ENCODE data around the gene FGFR4. TPM values are rescaled to one million over a fixed set of nuclear protein-coding genes. Genes with fewer than 3 reads are reported as not detected.

The FGFR4 gene
- total and polyA plus RNA-seq, 7 donors = 1.6 to 6.5 (median 3.5) TPM

DNA sequence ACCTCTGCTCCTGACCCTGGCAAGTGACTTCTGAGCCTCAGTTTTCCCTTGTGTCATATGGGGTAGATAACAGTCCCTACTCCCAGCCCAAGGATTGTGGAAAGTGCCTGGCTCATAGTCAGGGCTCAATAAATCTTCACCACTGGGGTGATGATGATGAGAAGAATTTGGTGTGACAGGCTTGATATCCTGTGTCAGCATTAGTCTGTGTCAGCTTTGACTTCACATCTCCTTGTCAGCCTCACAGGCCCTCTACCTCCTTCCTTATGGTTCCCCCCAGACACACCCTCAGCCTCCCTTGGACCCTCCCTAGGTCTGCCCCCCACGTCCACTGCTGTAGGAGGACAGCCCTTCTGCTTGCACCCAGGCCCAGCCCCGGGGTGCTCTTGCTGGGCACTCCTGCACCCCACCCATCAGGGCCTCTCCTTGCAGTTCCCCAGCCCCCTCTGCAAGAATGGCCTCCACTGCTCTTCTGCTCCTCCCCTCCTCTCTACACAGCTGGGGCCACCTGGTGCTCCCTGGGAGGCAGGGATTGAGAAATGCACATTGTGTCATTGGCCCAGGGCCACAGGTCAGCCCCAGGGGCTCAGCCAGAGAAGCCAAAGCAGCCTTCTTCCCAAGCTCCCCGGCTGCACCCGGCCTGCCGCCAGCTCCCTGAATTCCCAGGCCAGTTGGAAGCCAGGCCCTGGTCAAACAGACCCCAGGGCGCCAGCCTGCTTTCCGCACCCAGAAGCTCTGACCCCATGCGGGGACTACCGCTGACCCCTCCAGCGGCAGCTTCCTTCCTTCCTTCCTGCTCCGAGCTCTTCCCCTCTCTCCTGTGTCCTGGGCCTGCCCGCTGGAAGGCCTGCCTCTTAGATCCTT is 7.7 kb downstream of the FGFR4 start:
- peak; percentile 33 to 77 (median 64) for ATAC-seq
- DNase-seq = peak; percentile 82 to 91
- H3K27me3 ChIP-seq (ENCODE audit: insufficient read depth in 3 of 3, low read length in 2 of 3) = peaks cover 0 to 28% (median 2%) of the 10 kb centered on the region in 3 donors
- H3K27ac ChIP-seq = no peak overlapping the region
- no peak overlapping the region for H3K4me3 ChIP-seq
- no peaks in the 10 kb centered on the region for H3K36me3 ChIP-seq (ENCODE audit: insufficient read depth in 1 of 2, low read depth in 1 of 2)
- intact Hi-C loops (cut with DNase I) = no loop called here
- no peaks in the 10 kb centered on the region for H3K9me3 ChIP-seq
- H3K4me1 ChIP-seq = peaks cover 5% of the 10 kb centered on the region
- TF ChIP-seq CTCF (IDR thresholded peaks at IDR 0.05) = no peak
- WGBS, 3 donors = 27 to 37% (median 34%) methylated on average over 12 of the region's 12 CpGs

GRCh38 chr5:177095088-177095669 is 8.5 kb downstream of the FGFR4 start:
- Histone ChIP-seq H3K36me3 (ENCODE audit: insufficient read depth in 1 of 2, low read depth in 1 of 2) (no peaks in the 10 kb centered on the region), H3K4me1 (peaks cover 5% of the 10 kb centered on the region), H3K27ac (no peak overlapping the region), H3K4me3 (no peak overlapping the region), H3K9me3 (no peaks in the 10 kb centered on the region), H3K27me3 (ENCODE audit: insufficient read depth in 3 of 3, low read length in 2 of 3) (peaks cover 0 to 25% (median 2%) of the 10 kb centered on the region in 3 donors)
- intact Hi-C loops (cut with DNase I) = no loop called here
- no peak for DNase-seq
- whole genome bisulfite sequencing, 3 donors = 57 to 65% (median 62%) methylated on average over 28 of the region's 28 CpGs
- ATAC-seq = no peak
- no peak for TF ChIP-seq CTCF (IDR thresholded peaks at IDR 0.05)

GRCh38 chr5:177096162-177097015 is 9.7 kb downstream of the FGFR4 start:
- ATAC-seq (no peak), DNase-seq (peak in 1 of 2 donors; percentile 52)
- TF ChIP-seq CTCF (IDR thresholded peaks at IDR 0.05) = no peak
- Histone ChIP-seq H3K36me3 (ENCODE audit: insufficient read depth in 1 of 2, low read depth in 1 of 2) (no peaks in the 10 kb centered on the region), H3K4me1 (peaks cover 5% of the 10 kb centered on the region), H3K27ac (no peak overlapping the region), H3K27me3 (ENCODE audit: insufficient read depth in 3 of 3, low read length in 2 of 3) (peaks cover 0 to 23% (median 2%) of the 10 kb centered on the region in 3 donors), H3K9me3 (no peaks in the 10 kb centered on the region), H3K4me3 (no peak overlapping the region)
- 56 to 77% (median 59%) methylated on average over 26 to 29 of the region's 29 CpGs for WGBS, 3 donors
- intact Hi-C loops (cut with DNase I) = no loop called here

GRCh38 chr5:177097016-177097985 is 10.6 kb downstream of the FGFR4 start:
- intact Hi-C loops (cut with DNase I) = no loop called here
- TF ChIP-seq CTCF (IDR thresholded peaks at IDR 0.05) = no peak
- DNase-seq (peak in 1 of 2 donors; percentile 47), ATAC-seq (no peak)
- no peaks in the 10 kb centered on the region for H3K36me3 ChIP-seq (ENCODE audit: insufficient read depth in 1 of 2, low read depth in 1 of 2)
- WGBS, 3 donors = 67 to 85% (median 71%) methylated on average over 30 of the region's 30 CpGs
- no peaks in the 10 kb centered on the region for H3K9me3 ChIP-seq
- H3K27me3 ChIP-seq (ENCODE audit: insufficient read depth in 3 of 3, low read length in 2 of 3) = peaks cover 0 to 17% (median 2%) of the 10 kb centered on the region in 3 donors
- H3K4me3 ChIP-seq = no peak overlapping the region
- H3K27ac ChIP-seq = no peak overlapping the region
- peaks cover 5% of the 10 kb centered on the region for H3K4me1 ChIP-seq

All from psoas muscle (tissue), 8 donors.